ENCODE measurements around the gene GDI2. TPM values are rescaled to one million over a fixed set of nuclear protein-coding genes. Genes with fewer than 3 reads are reported as not detected.

GDI2 gene
- total and polyA plus RNA-seq, 2 of the 13 experiments (the other 11 are each of a cell fraction or from before 2014, with no cell fraction given) = 153 to 477 TPM

DNA sequence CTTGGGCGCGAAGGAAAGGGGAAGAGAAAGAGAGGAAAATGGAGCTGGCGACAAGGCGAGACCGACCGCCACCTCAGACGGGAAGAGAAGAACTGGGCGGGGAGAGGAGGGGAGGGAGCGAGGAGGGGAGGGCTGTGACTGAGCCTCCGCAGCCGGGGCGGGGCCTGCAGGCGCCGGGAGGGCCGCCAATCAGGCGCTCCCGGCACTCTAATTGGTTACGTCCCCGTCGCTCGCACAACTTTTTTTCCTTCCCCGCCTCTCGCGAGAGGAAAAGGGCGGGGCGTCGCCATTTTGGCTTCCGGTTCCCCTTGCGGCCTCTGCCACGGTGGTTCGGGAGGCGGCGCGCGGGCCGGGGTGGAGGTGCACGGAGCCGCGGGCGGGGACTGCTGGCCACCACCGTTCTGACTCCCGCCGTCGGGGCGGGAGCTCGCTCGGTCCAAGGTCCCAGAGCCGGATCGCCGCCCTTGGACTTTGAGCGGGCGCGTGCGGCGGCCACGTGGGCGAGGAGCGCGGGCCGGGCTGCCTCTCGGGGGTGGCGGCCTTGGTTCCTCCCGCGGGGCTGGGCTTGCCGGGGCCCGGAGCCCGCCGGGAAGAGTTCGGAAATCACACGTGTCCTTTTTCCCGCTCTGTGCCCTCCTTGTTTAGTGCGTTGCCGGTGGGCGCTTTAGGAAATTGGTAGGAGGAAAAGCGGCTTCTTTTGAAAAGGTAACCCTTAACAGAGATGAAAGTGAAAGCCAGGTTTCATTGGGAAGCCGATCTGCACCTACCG, at the start of gene GDI2 (continued):
- TF ChIP-seq MEIS2 (CRISPR knock-in tag; IDR thresholded peaks at IDR 0.05) (peak; percentile 92), NFIC (IDR thresholded peaks at IDR 0.05; ENCODE audit: low read length) (no peak), KDM4B (CRISPR knock-in tag; IDR thresholded peaks at IDR 0.05) (no peak), ZNF281 (CRISPR knock-in tag; IDR thresholded peaks at IDR 0.05; ENCODE audit: borderline replicate concordance) (no peak; the same call in none of the 2 replicates), ZNF672 (CRISPR knock-in tag; IDR thresholded peaks at IDR 0.05) (peak; percentile 69; the same call in 1 of the 2 replicates), ZFP82 (CRISPR knock-in tag; IDR thresholded peaks at IDR 0.05; ENCODE audit: borderline replicate concordance) (peak; percentile 99), ZSCAN12 (CRISPR knock-in tag; IDR thresholded peaks at IDR 0.05) (peak; percentile 91; the same call in 1 of the 2 replicates), ZNF350 (CRISPR knock-in tag; IDR thresholded peaks at IDR 0.05; ENCODE audit: borderline replicate concordance, low read depth) (no peak; the same call in 1 of the 2 replicates), SRF (IDR thresholded peaks at IDR 0.05; ENCODE audit: low read depth, low read length) (peak; percentile 38; the same call in 1 of the 2 replicates), PRDM10 (CRISPR knock-in tag; IDR thresholded peaks at IDR 0.05; ENCODE audit: low read depth) (peak; percentile 67; the same call in 1 of the 2 replicates)
- TF ChIP-seq, protein P1, sequence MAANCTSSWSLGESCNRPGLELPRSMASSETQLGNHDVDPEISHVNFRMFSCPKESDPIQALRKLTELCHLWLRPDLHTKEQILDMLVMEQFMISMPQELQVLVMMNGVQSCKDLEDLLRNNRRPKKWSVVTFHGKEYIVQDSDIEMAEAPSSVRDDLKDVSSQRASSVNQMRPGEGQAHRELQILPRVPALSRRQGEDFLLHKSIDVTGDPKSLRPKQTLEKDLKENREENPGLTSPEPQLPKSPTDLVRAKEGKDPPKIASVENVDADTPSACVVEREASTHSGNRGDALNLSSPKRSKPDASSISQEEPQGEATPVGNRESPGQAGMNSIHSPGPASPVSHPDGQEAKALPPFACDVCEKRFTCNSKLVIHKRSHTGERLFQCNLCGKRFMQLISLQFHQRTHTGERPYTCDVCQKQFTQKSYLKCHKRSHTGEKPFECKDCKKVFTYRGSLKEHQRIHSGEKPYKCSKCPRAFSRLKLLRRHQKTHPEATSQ (CRISPR knock-in tag; IDR thresholded peaks at IDR 0.05; ENCODE audit: borderline replicate concordance) = peak; percentile 81; the same call in 1 of the 2 replicates
- TF ChIP-seq, protein P2, sequence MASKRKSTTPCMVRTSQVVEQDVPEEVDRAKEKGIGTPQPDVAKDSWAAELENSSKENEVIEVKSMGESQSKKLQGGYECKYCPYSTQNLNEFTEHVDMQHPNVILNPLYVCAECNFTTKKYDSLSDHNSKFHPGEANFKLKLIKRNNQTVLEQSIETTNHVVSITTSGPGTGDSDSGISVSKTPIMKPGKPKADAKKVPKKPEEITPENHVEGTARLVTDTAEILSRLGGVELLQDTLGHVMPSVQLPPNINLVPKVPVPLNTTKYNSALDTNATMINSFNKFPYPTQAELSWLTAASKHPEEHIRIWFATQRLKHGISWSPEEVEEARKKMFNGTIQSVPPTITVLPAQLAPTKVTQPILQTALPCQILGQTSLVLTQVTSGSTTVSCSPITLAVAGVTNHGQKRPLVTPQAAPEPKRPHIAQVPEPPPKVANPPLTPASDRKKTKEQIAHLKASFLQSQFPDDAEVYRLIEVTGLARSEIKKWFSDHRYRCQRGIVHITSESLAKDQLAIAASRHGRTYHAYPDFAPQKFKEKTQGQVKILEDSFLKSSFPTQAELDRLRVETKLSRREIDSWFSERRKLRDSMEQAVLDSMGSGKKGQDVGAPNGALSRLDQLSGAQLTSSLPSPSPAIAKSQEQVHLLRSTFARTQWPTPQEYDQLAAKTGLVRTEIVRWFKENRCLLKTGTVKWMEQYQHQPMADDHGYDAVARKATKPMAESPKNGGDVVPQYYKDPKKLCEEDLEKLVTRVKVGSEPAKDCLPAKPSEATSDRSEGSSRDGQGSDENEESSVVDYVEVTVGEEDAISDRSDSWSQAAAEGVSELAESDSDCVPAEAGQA (IDR thresholded peaks at IDR 0.05; ENCODE audit: low read depth) = peak; percentile 79; the same call in 1 of the 2 replicates
- TF ChIP-seq, protein P2 (CRISPR knock-in tag; IDR thresholded peaks at IDR 0.05; ENCODE audit: borderline replicate concordance) = no peak; the same call in 1 of the 2 replicates
